GM15510 (cell line): ENCODE measurements around the gene IRF7.

Experiments used
- POLR2A ChIP-seq: IDR thresholded peaks from 3 replicates; pipeline ENCODE4 v1.6.1; 2011; ENCODE audit warnings: borderline replicate concordance; ENCODE audit not compliant: insufficient read length; ENCODE audit errors: extremely low read depth

IRF7 gene

GRCh38 chr11:643849-644738 lies 28.3 kb upstream of the IRF7 start:
- no peak for TF ChIP-seq POLR2A

DNA sequence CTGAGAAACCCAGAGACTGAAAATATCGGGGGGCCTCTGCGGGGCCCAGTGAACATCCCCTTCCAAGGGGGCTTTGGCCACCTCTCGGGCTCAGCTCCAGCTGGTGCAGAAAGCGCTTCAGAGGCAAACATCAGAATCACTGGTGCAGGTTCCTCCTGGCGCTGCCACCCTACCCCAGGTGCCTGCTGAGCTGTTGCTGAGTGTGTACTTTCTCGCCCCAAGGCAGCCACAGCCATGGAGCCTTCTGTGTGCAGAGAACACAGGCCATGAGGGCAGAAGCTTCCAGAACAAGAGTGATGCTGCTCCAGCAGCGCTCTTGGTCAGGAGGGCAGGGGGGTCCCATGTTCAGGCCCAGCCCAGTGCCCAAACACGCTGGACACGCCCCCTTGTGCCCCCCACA lies 27.6 kb upstream of the IRF7 start:
- TF ChIP-seq POLR2A = no peak

DNA sequence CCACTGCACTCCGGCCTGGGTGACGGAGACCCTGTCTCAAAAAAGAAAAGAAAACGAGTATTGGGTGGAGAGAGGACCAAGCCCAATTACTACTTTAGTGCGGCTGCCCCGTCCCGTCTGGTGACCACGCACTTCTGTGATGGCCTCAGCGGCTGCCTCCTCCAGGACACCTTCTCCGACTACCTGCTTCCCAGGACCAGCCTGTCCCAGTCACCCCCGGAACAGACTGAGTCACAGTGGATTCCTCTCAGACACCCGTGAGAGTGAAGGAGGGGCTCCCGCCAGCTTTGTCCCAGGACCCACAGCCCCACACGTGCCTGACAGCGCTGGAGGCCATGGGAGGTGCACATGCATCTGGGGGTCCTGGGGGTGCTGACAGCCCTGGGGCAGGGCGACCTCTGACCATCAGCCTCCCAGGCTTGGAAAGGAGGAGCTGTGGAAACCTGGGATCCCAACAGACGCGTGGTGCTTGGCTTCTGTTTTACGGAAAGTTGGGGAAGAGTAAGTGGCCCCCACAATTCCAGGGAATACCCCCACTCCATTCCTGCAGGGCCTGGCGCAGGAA lies 26.1 kb upstream of the IRF7 start:
- no peak for TF ChIP-seq POLR2A

DNA sequence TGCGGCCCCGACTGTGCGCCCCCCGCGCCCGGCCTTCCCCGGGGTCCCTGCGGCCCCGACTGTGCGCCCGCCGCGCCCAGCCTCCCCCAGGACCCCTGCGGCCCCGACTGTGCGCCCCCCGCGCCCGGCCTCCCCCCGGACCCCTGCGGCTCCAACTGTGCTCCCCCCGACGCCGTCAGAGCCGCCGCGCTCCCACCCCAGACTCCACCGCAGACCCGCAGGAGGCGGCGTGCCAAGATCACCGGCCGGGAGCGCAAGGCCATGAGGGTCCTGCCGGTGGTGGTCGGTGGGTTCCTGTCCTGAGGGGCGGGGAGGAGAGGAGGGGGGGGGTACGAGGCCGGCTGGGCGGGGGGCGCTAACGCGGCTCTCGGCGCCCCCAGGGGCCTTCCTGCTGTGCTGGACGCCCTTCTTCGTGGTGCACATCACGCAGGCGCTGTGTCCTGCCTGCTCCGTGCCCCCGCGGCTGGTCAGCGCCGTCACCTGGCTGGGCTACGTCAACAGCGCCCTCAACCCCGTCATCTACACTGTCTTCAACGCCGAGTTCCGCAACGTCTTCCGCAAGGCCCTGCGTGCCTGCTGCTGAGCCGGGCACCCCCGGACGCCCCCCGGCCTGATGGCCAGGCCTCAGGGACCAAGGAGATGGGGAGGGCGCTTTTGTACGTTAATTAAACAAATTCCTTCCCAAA lies 24.4 kb upstream of the IRF7 start:
- no peak for TF ChIP-seq POLR2A

- no peak for TF ChIP-seq POLR2A
These were observed 23.7 kb upstream of the IRF7 start for GRCh38 chr11:639332-639955.

- no peak for TF ChIP-seq POLR2A
These were observed 23.0 kb upstream of the IRF7 start for GRCh38 chr11:638631-639331.

GRCh38 chr11:637593-638521 lies 22.1 kb upstream of the IRF7 start:
- no peak for TF ChIP-seq POLR2A

GRCh38 chr11:637333-637592 lies 21.5 kb upstream of the IRF7 start:
- TF ChIP-seq POLR2A = no peak

- no peak for TF ChIP-seq POLR2A
These were observed 21.0 kb upstream of the IRF7 start, which contains the start of gene DRD4 for GRCh38 chr11:636511-637332. DRD4 (plus strand) TSS chr11:637269; CDS start chr11:637305, 36 bp downstream.

- TF ChIP-seq POLR2A = no peak
These were observed 20.3 kb upstream of the IRF7 start for GRCh38 chr11:635945-636510.

GRCh38 chr11:630871-631270 lies 15.1 kb upstream of the IRF7 start:
- no peak for TF ChIP-seq POLR2A

- TF ChIP-seq POLR2A = no peak
These were observed 13.5 kb upstream of the IRF7 start for GRCh38 chr11:629237-629583.

GRCh38 chr11:628056-628455 lies 12.3 kb upstream of the IRF7 start:
- TF ChIP-seq POLR2A = no peak
